Transverse colon (tissue), 4 donors: Measurements from ENCODE around the gene ALDOB. TPM values are rescaled to one million over a fixed set of nuclear protein-coding genes. Genes with fewer than 3 reads are reported as not detected.
A peak's percentile ranks its signal among the peaks of the same experiment; 100 is the strongest.

ENCODE experiments used
- DNase-seq: peaks from one replicate; pipeline ENCODE4 v3.0.0-alpha.2; 2019
- H3K27ac ChIP-seq, 4 donors: fragments of 200-600 bp; sonication (generic); 2 replicates each; pipeline ENCODE4 v1.5.1; 2016 to 2018; ENCODE audit warnings: inconsistent platforms in 4 of 4
- H3K27me3 ChIP-seq: fragments of 200-600 bp; sonication (generic); 2 replicates; pipeline ENCODE4 v1.5.1; 2017; ENCODE audit warnings: inconsistent platforms
- H3K36me3 ChIP-seq, 4 donors: fragments of 200-600 bp; sonication (generic); 2 replicates each; pipeline ENCODE4 v1.5.1; 2017 to 2019; ENCODE audit warnings: inconsistent platforms in 4 of 4
- H3K4me1 ChIP-seq, 4 donors: fragments of 200-600 bp; sonication (generic); 2 replicates each; pipeline ENCODE4 v1.5.1; 2017 to 2020; ENCODE audit warnings: inconsistent platforms in 4 of 4
- H3K4me3 ChIP-seq, 4 donors: fragments of 200-600 bp; sonication (generic); 1 replicate in 1 of 4; 2 replicates in 3 of 4; pipeline versions ENCODE4 v1.5.1 to v1.6.1; 2017 to 2019; ENCODE audit warnings: inconsistent platforms in 4 of 4
- H3K9me3 ChIP-seq, 2 donors: fragments of 200-600 bp; sonication (generic); 2 replicates each; pipeline ENCODE4 v1.5.1; 2017 to 2019; ENCODE audit warnings: inconsistent platforms in 2 of 2
- EP300 ChIP-seq: sonication (generic); formaldehyde crosslinking; IDR thresholded peaks from one replicate; pipeline ENCODE4 v1.6.1; 2017; ENCODE audit warnings: antibody characterized with exemption, low read depth
- POLR2A ChIP-seq: fragments of 450-650 bp; IDR thresholded peaks from one replicate; pipeline ENCODE4 v1.6.1; 2016; ENCODE audit warnings: antibody characterized with exemption, mild to moderate bottlenecking, moderate library complexity
- POLR2AphosphoS5 ChIP-seq, 3 donors: sonication (generic); formaldehyde crosslinking; IDR thresholded peaks; one replicate each; pipeline ENCODE4 v1.6.1; 2016; ENCODE audit warnings: antibody characterized with exemption in 3 of 3
- WGBS, 2 donors: methylation state at CpG; one replicate each; pipeline ENCODE4 v1.1.5; 2018; ENCODE audit warnings: low coverage in 1 of 2; 5-methylcytosine and 5-hydroxymethylcytosine counted together
- in situ Hi-C, 4 donors: fragments of 200-750 bp; cut with MboI; loops; one replicate each; pipeline versions ENCODE4 v1.15.0 to v1.15.1; 2017; ENCODE audit warnings: low sequenced_read_pairs in 3 of 4, low pct_ligation_motif_present in 1 of 4, low pct_unique_long_range_greater_than_20kb in 1 of 4
- intact Hi-C: fragments of 100-400 bp; cut with DNase I; formaldehyde crosslinking; loops from one replicate; pipeline ENCODE4 v1.15.1; 2023; ENCODE audit warnings: low total_unique reads
- total RNA-seq, 4 donors: library from RNA; depleted of rRNA; stranded (reverse); fragments of >200 nt; gene quantifications; one replicate each; pipeline ENCODE4 v1.1.0, GENCODE V29; 2016
- TF ChIP-seq, protein P1 (sequence below), 5 experiments: fragments of 200-600 bp in 3 of 5; fragments of 450-650 bp in 2 of 5; sonication (generic) in 3 of 5; IDR thresholded peaks; 1 replicate in 2 of 5; 2 replicates in 3 of 5; pipeline ENCODE4 v1.5.1; 2016 to 2017; ENCODE audit warnings: antibody characterized with exemption in 5 of 5, inconsistent platforms in 3 of 5, mild to moderate bottlenecking in 2 of 5, moderate library complexity in 1 of 5

ALDOB gene
- total RNA-seq, 4 donors from 2014 or later: 1.9 to 55.0 (median 20.1) TPM; not detected in 1

DNA sequence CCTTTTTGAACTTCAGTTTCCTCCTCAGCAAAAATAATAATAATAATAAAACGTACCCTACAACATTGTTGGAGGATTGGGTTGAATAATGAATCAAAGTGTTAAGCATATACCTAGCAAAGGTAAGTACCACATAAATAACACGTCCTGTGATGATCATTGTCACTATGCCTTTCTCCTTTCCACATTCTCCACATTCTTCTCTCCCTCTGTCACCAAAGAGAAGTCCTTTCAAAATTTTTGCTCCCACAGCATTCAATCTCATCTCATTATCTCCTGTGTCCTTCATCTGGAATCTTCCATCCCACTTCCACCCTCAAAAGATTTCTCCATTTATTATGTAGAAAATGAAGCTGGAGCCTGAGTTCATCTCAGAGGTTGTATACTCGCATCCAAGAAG lies 7.2 kb upstream of the ALDOB start:
- Histone ChIP-seq H3K9me3 (no peaks in the 10 kb centered on the region), H3K27ac (peak overlapping the region in 2 of 4 donors; percentile 14 to 35), H3K27me3 (no peaks in the 10 kb centered on the region), H3K4me3 (no peak overlapping the region), H3K4me1 (peaks cover 0 to 5% (median 2%) of the 10 kb centered on the region in 4 donors), H3K36me3 (no peaks in the 10 kb centered on the region)
- WGBS, 2 donors: 77 to 92% methylated on average over 3 of the region's 3 CpGs
- intact Hi-C loops: no loop called here
- no peak for TF ChIP-seq POLR2A
- no peak for TF ChIP-seq EP300
- TF ChIP-seq POLR2AphosphoS5 (IDR thresholded peaks at IDR 0.05): no peak
- TF ChIP-seq, protein P1, sequence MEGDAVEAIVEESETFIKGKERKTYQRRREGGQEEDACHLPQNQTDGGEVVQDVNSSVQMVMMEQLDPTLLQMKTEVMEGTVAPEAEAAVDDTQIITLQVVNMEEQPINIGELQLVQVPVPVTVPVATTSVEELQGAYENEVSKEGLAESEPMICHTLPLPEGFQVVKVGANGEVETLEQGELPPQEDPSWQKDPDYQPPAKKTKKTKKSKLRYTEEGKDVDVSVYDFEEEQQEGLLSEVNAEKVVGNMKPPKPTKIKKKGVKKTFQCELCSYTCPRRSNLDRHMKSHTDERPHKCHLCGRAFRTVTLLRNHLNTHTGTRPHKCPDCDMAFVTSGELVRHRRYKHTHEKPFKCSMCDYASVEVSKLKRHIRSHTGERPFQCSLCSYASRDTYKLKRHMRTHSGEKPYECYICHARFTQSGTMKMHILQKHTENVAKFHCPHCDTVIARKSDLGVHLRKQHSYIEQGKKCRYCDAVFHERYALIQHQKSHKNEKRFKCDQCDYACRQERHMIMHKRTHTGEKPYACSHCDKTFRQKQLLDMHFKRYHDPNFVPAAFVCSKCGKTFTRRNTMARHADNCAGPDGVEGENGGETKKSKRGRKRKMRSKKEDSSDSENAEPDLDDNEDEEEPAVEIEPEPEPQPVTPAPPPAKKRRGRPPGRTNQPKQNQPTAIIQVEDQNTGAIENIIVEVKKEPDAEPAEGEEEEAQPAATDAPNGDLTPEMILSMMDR (IDR thresholded peaks at IDR 0.05): no peak
- no peak for DNase-seq
- in situ Hi-C loops: no loop called here

DNA sequence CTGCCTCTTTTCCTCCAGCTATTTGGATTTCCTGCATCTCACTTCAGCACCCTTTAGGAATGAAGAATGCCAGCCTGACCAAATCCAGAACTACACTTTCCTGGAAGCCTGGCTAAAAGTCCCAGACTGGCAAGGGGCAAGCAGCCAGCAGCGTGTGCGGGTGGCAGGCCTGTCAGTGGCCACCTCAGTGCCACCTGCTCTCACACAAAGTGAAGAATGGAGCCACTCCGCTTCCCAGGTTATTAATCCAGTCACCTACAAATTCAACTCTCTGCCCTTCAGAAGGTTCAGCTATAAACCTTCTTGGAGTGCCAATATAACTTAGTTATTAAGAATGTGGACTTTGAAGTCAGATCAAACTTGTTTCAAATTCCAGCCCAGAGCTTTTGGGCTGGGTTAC lies 6.7 kb upstream of the ALDOB start:
- intact Hi-C loops (no loop called here), in situ Hi-C loops (no loop called here)
- TF ChIP-seq POLR2A (no peak), EP300 (no peak), POLR2AphosphoS5 (IDR thresholded peaks at IDR 0.05) (peak in 1 of 3 donors; percentile 28)
- TF ChIP-seq, protein P1 (IDR thresholded peaks at IDR 0.05): no peak
- Histone ChIP-seq H3K36me3 (no peaks in the 10 kb centered on the region), H3K27me3 (no peaks in the 10 kb centered on the region), H3K27ac (peak overlapping the region in 2 of 4 donors; percentile 3 to 14), H3K9me3 (no peaks in the 10 kb centered on the region), H3K4me1 (peaks cover 0 to 5% (median 2%) of the 10 kb centered on the region in 4 donors), H3K4me3 (no peak overlapping the region)
- 89% methylated on average over 3 of the region's 3 CpGs; no CpG with 5 or more reads in 1 of the 2 donors for WGBS, 2 donors
- no peak for DNase-seq

GRCh38 chr9:101440714-101441230 lies 5.2 kb upstream of the ALDOB start:
- intact Hi-C loops (no loop called here), in situ Hi-C loops (no loop called here)
- Histone ChIP-seq H3K27ac (no peak overlapping the region), H3K9me3 (no peaks in the 10 kb centered on the region), H3K36me3 (no peaks in the 10 kb centered on the region), H3K4me3 (no peak overlapping the region), H3K27me3 (no peaks in the 10 kb centered on the region), H3K4me1 (peaks cover 0 to 5% (median 2%) of the 10 kb centered on the region in 4 donors)
- TF ChIP-seq, protein P1 (IDR thresholded peaks at IDR 0.05): no peak
- TF ChIP-seq POLR2AphosphoS5 (IDR thresholded peaks at IDR 0.05) (no peak), EP300 (no peak), POLR2A (no peak)
- DNase-seq: no peak
- 42 to 55% methylated on average over 3 of the region's 3 CpGs for WGBS, 2 donors

DNA sequence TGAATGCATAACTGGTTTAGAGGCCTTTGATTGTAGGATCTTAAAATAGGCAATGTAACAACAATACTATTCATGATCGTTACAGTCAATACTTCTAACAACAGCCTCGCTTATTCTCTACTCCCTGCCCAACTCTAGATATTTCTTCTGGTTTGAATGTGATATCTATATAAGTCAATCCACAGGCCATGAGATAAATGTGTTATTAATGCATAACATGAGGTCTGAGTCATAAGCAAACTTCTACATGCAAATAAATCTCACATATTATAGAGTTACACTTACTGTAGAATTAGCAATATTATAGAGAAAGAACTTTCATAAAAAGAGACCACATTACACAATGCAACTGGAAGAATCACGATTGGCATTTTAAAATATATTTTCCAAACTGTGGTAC lies 2.9 kb upstream of the ALDOB start:
- Histone ChIP-seq H3K9me3 (no peaks in the 10 kb centered on the region), H3K27ac (no peak overlapping the region), H3K4me1 (no peaks in the 10 kb centered on the region), H3K4me3 (no peak overlapping the region), H3K27me3 (no peaks in the 10 kb centered on the region), H3K36me3 (no peaks in the 10 kb centered on the region)
- TF ChIP-seq POLR2A (no peak), EP300 (no peak), POLR2AphosphoS5 (IDR thresholded peaks at IDR 0.05) (no peak)
- TF ChIP-seq, protein P1 (IDR thresholded peaks at IDR 0.05): no peak
- WGBS, 2 donors: 67 to 80% methylated on average over 1 to 3 of the region's 3 CpGs
- DNase-seq: no peak
- in situ Hi-C loops: no loop called here
- intact Hi-C loops: no loop called here
